RWPE1 (cell line): ENCODE results near the gene SEPTIN8.

Experiments
- CTCF ChIA-PET: fragments of 350-600 bp; sonication (Branson Sonifier 250); formaldehyde crosslinking; extraction: SDS; loops from one replicate; lab custom pipeline; 2021; lab: Yijun Ruan, JAX
- POLR2A ChIA-PET: fragments of 400-600 bp; formaldehyde crosslinking; extraction: SDS; loops from one replicate; lab custom pipeline; 2020; ENCODE audit warnings: antibody characterized with exemption; ENCODE audit not compliant: low non-redundant PET; lab: Yijun Ruan, JAX
- DNase-seq: peaks from one replicate; pipeline ENCODE4 v3.0.0; 2012; ENCODE audit warnings: low spot score
- H3K27ac ChIP-seq: fragments of 450-650 bp; 2 replicates; pipeline ENCODE4 v1.5.1; 2017
- CTCF ChIP-seq: fragments of 450-650 bp; conservative IDR thresholded peaks from 2 replicates; pipeline ENCODE4 v1.5.1; 2017; ENCODE audit warnings: low read depth, mild to moderate bottlenecking

The SEPTIN8 gene

GRCh38 chr5:132746592-132746953 lies 30.5 kb downstream of the SEPTIN8 start:
- H3K27ac ChIP-seq: no peak overlapping the region
- CTCF ChIA-PET: interaction anchor here (0.6 to 1.6 kb wide), 3 partner anchors 8 to 682 kb away, joined by 3 to 5 read pairs (median 4); partner anchors contain the start of gene SHROOM1
- DNase-seq: no peak
- no peak for TF ChIP-seq CTCF
- POLR2A ChIA-PET: no interaction called here

DNA sequence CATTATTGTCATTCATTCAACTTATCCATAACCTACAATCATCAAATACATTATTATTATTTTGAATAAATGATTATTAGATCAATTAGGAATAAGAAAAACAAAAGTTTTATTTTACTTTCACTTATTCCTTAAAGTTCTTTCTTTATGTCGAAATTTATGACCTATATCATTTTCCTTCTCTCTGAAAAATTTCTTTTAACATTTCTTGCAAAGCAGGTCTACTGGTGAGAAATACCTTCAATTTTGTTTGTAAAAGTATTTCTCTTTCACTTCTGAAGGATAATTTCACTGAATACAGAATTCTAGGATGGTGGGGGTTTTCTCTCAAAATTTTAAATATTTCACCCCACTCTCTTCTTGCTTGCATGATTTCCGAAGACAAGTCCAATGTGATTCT lies 32.4 kb downstream of the SEPTIN8 start:
- no peak overlapping the region for H3K27ac ChIP-seq
- ChIA-PET CTCF (no interaction called here), POLR2A (no interaction called here)
- no peak for TF ChIP-seq CTCF
- no peak for DNase-seq

GRCh38 chr5:132742626-132743025 lies 34.4 kb downstream of the SEPTIN8 start:
- ChIA-PET POLR2A (no interaction called here), CTCF (no interaction called here)
- no peak for DNase-seq
- TF ChIP-seq CTCF: no peak
- H3K27ac ChIP-seq: no peak overlapping the region

- no peak for TF ChIP-seq CTCF
- POLR2A ChIA-PET: no interaction called here
- DNase-seq: no peak
- CTCF ChIA-PET: interaction anchor here (0.6 kb wide), 1 partner anchor 164 kb away, joined by 3 read pairs; no protein-coding TSS in a partner anchor
- no peak overlapping the region for H3K27ac ChIP-seq
Observed at GRCh38 chr5:132742158-132742557, 34.9 kb downstream of the SEPTIN8 start.

DNA sequence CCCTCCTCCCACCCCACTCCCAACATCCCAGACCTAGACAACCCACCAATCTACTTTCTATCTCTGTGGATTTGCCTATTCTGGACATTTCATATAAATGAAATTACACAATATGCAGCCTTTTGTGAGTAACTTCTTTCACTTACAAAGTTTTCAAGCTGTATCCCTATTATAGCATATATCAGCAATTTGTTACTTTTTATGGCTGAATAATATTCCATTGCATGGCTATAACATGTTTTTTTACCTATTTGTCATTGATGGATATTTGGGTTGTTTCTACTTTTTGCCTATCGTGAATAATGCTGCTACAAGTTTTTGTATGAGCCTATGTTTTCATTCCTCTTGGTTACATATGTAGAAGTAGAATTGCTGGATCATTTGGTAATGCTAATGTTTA lies 37.8 kb downstream of the SEPTIN8 start:
- DNase-seq: no peak
- POLR2A ChIA-PET: no interaction called here
- CTCF ChIA-PET: interaction anchor here (0.6 to 0.7 kb wide), 2 partner anchors 113 to 1848 kb away, joined by 5 to 8 read pairs; no protein-coding TSS in a partner anchor
- TF ChIP-seq CTCF: no peak
- H3K27ac ChIP-seq: no peak overlapping the region

DNA sequence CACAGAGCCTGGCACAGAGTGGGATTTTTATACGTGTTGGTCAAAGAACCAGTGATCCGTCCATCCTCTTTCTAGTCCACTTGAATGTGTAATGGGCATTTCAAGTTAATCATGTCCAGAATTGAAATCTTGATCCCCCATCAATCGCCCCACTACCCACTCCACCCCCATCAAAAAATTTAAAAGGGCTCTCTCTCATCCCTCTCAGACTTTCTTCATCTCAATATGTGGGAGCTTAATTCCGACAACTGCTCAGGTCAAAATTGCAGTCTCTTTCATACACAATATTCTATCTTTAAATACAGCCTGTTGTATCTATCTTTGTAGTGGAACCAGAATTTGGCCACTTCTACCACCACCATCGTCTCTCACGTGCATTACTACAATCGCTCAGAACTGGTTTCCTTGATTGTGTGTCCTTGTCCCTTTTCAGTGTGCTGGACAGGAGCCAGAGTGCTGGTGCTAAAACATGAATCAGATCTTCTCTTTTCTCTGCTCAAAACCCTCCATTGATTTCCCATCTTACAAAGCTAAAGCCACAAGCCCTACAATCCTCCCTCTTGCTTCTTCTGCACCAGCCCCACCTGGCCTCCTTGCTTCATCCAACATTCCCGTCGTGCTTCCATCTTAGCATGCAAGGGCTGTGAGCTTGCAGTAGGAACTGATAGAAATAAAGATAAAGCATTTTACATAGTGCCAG lies 38.9 kb downstream of the SEPTIN8 start:
- no peak overlapping the region for H3K27ac ChIP-seq
- ChIA-PET CTCF (interaction anchor here (0.7 to 1.1 kb wide), 3 partner anchors 9 to 351 kb away, joined by 3 to 5 read pairs (median 3); partner anchors contain the start of gene CCNI2), POLR2A (interaction anchor here (0.6 to 1.0 kb wide), 3 partner anchors 38 to 79 kb away, joined by 3 to 4 read pairs (median 4); no protein-coding TSS in a partner anchor)
- no peak for TF ChIP-seq CTCF
- DNase-seq: no peak
